MCF 10A (cell line): ENCODE measurements around the gene HNRNPUL1. TPM values are rescaled to one million over a fixed set of nuclear protein-coding genes. Genes with fewer than 3 reads are reported as not detected.

Experiments
- BruUV-seq: library from RNA; stranded (reverse); fragments of 400-500 nt; replicated peaks from 2 replicates; lab custom pipeline; 2021; lab: Mats Ljungman, UMichigan
- CTCF ChIA-PET: fragments of 300-600 bp; sonication (Branson Sonifier 250); formaldehyde crosslinking; extraction: SDS; loops from one replicate; lab custom pipeline; 2021; ENCODE audit warnings: antibody characterized with exemption, inconsistent platforms; lab: Yijun Ruan, JAX
- POLR2A ChIA-PET: fragments of 300-600, 350-650 bp; sonication (Branson Sonifier 250); formaldehyde crosslinking; extraction: SDS; loops from one replicate; lab custom pipeline; 2020; ENCODE audit warnings: antibody characterized with exemption, inconsistent platforms; lab: Yijun Ruan, JAX
- DNase-seq: peaks from one replicate; pipeline ENCODE4 v3.0.0-alpha.2; 2018; ENCODE audit not compliant: unreplicated experiment
- H3K27ac Mint-ChIP-seq: one replicate; pipeline ENCODE4 v1.8.0; 2022; ENCODE audit warnings: mild to moderate bottlenecking, low read depth, mixed read lengths; ENCODE audit not compliant: unreplicated experiment
- H3K27me3 Mint-ChIP-seq: one replicate; pipeline ENCODE4 v1.8.0; 2022; ENCODE audit warnings: mixed read lengths; ENCODE audit not compliant: insufficient read depth, unreplicated experiment
- H3K36me3 Mint-ChIP-seq: one replicate; pipeline ENCODE4 v1.8.0; 2022; ENCODE audit warnings: mild to moderate bottlenecking, moderate library complexity, mixed read lengths; ENCODE audit not compliant: insufficient read depth, unreplicated experiment
- H3K4me1 Mint-ChIP-seq: one replicate; pipeline ENCODE4 v1.8.0; 2022; ENCODE audit warnings: mixed read lengths; ENCODE audit not compliant: insufficient read depth, unreplicated experiment
- H3K4me3 Mint-ChIP-seq: one replicate; pipeline ENCODE4 v1.8.0; 2022; ENCODE audit warnings: mild to moderate bottlenecking, moderate library complexity, mixed read lengths; ENCODE audit not compliant: unreplicated experiment
- H3K9me3 Mint-ChIP-seq: one replicate; pipeline ENCODE4 v1.8.0; 2022; ENCODE audit warnings: mixed read lengths; ENCODE audit not compliant: unreplicated experiment
- CTCF ChIP-seq: fragments of 200-600 bp; IDR thresholded peaks from one replicate; pipeline ENCODE4 v1.8.0; 2022; ENCODE audit warnings: antibody characterized with exemption, mild to moderate bottlenecking; ENCODE audit not compliant: unreplicated experiment
- intact Hi-C: fragments of 100-400 bp; cut with micrococcal nuclease; formaldehyde crosslinking; loops from 2 replicates; pipeline ENCODE4 v1.14.1; 2022
- total RNA-seq: library from RNA; stranded (reverse); gene quantifications from 2 replicates; pipeline ENCODE4 v1.2.3, GENCODE V29; 2022

HNRNPUL1 gene
- total RNA-seq, 1 experiment from 2014 or later: 204 TPM

- Mint-ChIP-seq H3K27me3 (no peaks in the 10 kb centered on the region), H3K4me3 (no peak overlapping the region), H3K36me3 (peaks cover 96% of the 10 kb centered on the region), H3K27ac (no peak overlapping the region), H3K4me1 (no peaks in the 10 kb centered on the region), H3K9me3 (no peaks in the 10 kb centered on the region)
- intact Hi-C loops: no loop called here
- no peak for TF ChIP-seq CTCF
- CTCF ChIA-PET: no interaction called here
- POLR2A ChIA-PET: interaction anchor here (1.6 kb wide), 1 partner anchor 9 kb away, joined by 9 read pairs; no protein-coding TSS in a partner anchor
- DNase-seq: no peak
- no TSS peak for BruUV-seq
Measured at GRCh38 chr19:41253660-41254059, 10.5 kb upstream of the HNRNPUL1 start.

- CTCF ChIA-PET: interaction anchor here (0.6 kb wide), 1 partner anchor 110 kb away, joined by 3 read pairs; no protein-coding TSS in a partner anchor
Measured at GRCh38 chr19:41255171-41255570, 9.0 kb upstream of the HNRNPUL1 start.

GRCh38 chr19:41261474-41262190 lies 2.5 kb upstream of the HNRNPUL1 start:
- TSS peak; percentile 74 for BruUV-seq
- no peak for TF ChIP-seq CTCF
- peaks cover 68% of the 10 kb centered on the region for H3K36me3 Mint-ChIP-seq
- no peak for DNase-seq
- ChIA-PET POLR2A (interaction anchor here (0.6 to 13.4 kb wide), 24 partner anchors 9 to 657 kb away, joined by 3 to 345 read pairs (median 4); partner anchors contain the start of genes ACTMAP, AXL, B9D2 and CCDC97), CTCF (interaction anchor here (0.6 to 10.5 kb wide), 9 partner anchors 9 to 307 kb away, joined by 3 to 137 read pairs (median 3); partner anchors contain the start of gene AXL)
- H3K4me1 Mint-ChIP-seq: peaks cover 28% of the 10 kb centered on the region
- H3K27me3 Mint-ChIP-seq: no peaks in the 10 kb centered on the region
- intact Hi-C loops: loop anchor here (1.0 to 5.0 kb wide), 5 partner anchors 43 to 594 kb away; partner anchors contain the start of genes AXL and TGFB1
- no peaks in the 10 kb centered on the region for H3K9me3 Mint-ChIP-seq
- H3K4me3 Mint-ChIP-seq: peak overlapping the region; percentile 89
- peak overlapping the region; percentile 100 for H3K27ac Mint-ChIP-seq

More at GRCh38 chr19:41255171-41255570, 9.0 kb upstream of the HNRNPUL1 start:
- Mint-ChIP-seq H3K4me1 (no peaks in the 10 kb centered on the region), H3K4me3 (no peak overlapping the region), H3K9me3 (no peaks in the 10 kb centered on the region), H3K27me3 (no peaks in the 10 kb centered on the region), H3K27ac (peak overlapping the region; percentile 58), H3K36me3 (peaks cover 90% of the 10 kb centered on the region)
- no peak for DNase-seq
- intact Hi-C loops: no loop called here
- no peak for TF ChIP-seq CTCF
- POLR2A ChIA-PET: interaction anchor here (0.5 to 13.4 kb wide), 3 partner anchors 9 to 32 kb away, joined by 3 to 345 read pairs (median 6); partner anchors contain the start of genes AXL and HNRNPUL1
- no TSS peak for BruUV-seq
